HPDE6-E6E7 (cell line): ENCODE measurements around the gene RND2.
"Not testable (repeated sequence)": the region's sequence is repeated elsewhere in the genome, so short reads cannot be mapped to it uniquely, and the experiment has no call there.

Experiments used
- DNase-seq: peaks from one replicate; pipeline ENCODE4 v3.0.0; 2011; ENCODE audit warnings: missing footprints; ENCODE audit errors: extremely low spot score

Gene RND2

DNA sequence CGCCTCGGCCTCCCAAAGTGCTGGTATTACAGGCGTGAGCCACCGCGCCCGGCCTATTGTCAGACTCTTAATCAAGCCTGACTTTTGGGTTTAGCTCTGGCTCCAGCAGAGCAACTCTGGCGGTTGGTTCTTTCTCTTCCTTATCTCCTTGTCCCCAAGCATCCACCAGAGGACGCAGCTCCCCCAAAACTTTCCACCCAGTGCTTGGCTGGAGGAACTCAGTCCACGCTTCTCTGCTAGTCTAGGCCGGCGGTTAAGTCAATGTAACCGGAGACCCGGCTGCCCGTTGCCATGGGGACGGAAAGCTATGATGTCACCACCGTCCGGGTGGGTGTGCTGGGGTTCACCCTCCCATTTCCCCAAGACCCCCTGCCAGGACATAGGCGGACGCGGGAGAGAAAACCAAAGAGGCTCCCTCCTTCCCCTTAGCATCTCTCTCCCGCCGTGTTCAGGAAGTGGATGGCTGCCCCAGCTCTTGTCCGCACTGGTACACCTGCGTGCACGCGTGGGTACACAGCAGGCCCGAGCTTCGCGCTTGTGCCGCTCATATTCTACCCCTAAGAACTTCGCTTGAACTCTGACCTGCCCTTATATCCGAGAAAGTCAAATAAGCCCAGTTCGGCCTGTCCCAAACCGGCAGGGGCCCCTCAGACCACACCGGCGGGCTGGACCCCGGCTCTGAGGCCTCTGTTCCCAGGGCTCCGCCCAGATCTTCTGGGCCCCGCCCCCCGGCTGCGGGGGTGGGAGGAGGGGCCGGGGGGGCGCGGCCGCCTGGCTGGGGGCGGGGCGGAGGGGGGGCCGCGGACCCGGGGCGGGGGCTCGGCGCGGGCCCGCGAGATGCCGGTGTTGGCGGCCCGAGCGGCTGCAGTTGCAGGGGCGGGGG is at the start of gene RND2:
RND2 (plus strand) TSS at position 825 of the 883 bp plus-strand sequence. CDS start 117 bp downstream, outside the sequence.
- DNase-seq, result peak; percentile 83

DNA sequence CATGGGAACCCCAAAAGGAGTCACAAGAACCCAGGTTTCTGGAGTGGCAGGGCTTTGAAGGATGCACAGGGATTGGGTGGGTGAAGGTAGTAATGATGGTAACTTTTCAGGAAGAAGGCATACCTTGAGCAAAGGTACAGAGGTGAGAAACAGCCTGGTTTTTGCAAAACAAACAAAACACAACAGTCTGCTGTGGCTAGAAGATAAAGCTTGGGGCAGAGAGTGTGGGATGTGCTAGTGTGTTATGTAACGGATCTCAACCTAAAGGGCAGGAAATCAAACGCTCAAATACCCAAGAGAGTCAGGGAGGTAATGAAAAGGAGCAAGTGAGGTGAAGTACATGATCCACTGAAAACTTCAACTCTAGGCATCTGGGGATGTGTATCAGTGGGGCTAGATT is 49.8 kb upstream of the RND2 start:
- no peak for DNase-seq

DNA sequence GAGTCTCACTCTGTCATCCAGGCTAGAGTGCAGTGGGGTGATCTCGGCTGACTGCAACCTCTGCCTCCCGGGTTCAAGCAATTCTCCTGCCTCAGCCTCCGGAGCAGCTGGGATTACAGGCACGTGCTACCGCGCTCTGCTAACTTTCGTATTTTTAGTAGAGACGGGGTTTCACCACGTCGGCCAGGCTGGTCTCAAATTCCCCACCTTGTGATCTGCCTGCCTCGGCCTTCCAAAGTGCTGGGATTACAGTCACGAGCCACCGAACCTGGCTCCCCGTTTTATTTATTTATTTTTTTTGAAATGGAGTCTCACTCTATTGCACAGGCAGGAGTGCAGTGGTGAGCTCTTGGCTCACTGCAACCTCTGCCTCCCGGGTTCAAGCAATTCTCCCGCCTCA is 49.3 kb upstream of the RND2 start:
- DNase-seq, result not testable (repeated sequence)

- no peak for DNase-seq
These were observed 45.3 kb upstream of the RND2 start, which contains the start of gene PTGES3L for GRCh38 chr17:42979511-42980273. Gene PTGES3L (minus strand): TSS chr17:42980080. CDS start chr17:42980053, 27 bp downstream.

GRCh38 chr17:42980274-42980765 is 44.7 kb upstream of the RND2 start, which contains the start of gene RUNDC1:
Gene RUNDC1 (plus strand): TSS chr17:42980565. CDS start chr17:42980577, 12 bp downstream.
- peak; percentile 89 for DNase-seq

GRCh38 chr17:42980766-42981397 is 44.1 kb upstream of the RND2 start:
- DNase-seq, result peak; percentile 69

- DNase-seq, result no peak
These were observed 42.8 kb upstream of the RND2 start for GRCh38 chr17:42982266-42982665.

GRCh38 chr17:42985225-42985624 is 39.8 kb upstream of the RND2 start:
- no peak for DNase-seq

GRCh38 chr17:42989141-42989540 is 35.9 kb upstream of the RND2 start:
- no peak for DNase-seq

DNA sequence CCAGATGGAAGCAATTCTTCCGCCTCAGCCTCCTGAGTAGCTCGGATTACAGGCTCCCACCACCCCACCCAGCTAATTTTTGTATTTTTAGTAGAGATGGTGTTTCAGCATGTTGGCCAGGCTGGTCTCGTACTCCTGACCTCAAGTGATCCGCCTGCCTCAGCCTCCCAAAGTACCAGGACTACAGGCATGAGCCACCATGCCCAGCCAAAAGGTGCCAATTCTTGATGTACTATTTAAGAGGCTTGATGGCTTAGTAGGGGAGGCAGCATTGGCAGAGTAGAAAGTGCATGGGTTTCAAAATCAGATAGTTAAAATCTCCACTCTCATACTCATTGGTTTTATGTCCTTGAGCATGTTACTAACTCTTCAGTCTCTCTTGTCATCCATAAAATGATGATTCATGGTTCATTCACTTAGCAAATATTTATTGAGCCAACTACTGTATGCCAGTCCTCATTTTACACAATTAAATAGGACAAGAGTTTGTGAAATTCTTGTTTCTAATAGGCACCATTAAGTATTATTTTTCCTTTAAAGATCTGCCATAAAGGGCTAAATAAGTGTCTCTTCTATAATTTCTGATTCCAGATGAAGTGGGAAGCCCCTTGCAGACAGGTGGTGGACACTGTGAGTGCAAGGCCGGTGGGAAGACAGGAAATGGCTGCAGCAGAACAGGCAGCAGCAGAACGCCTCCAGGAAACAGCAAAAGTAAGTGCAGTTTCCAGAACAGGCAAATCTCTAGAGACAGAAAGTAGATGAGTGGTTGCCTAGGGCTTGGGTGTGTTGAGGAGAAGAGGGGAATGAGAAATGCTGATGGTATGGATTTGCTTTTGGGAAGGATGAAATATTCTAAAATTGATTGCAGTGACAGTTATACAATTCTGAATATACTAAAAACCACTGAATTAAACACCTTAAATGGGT is 35.0 kb upstream of the RND2 start:
- DNase-seq, result peak; percentile 44

GRCh38 chr17:42991471-42991870 is 33.6 kb upstream of the RND2 start:
- DNase-seq, result no peak

DNA sequence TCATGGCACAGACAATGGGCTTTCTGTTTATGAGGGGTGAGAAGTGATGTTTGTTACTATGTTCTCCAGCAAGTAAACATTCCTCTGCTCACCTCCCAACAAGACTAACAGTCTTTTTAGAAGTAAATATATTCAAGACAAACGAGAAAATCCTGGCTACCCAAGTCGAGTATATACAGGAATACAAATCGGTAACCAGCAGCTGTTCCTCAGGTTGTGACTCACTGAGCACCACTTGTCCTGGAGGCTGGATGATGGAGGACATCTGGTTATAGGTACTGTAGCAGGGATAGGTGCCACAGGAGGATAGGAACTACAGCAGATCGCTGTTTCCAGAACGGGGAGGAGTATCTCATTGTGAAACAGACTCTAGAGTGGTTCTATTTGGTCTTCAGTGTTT is 32.2 kb upstream of the RND2 start:
- DNase-seq, result no peak

DNA sequence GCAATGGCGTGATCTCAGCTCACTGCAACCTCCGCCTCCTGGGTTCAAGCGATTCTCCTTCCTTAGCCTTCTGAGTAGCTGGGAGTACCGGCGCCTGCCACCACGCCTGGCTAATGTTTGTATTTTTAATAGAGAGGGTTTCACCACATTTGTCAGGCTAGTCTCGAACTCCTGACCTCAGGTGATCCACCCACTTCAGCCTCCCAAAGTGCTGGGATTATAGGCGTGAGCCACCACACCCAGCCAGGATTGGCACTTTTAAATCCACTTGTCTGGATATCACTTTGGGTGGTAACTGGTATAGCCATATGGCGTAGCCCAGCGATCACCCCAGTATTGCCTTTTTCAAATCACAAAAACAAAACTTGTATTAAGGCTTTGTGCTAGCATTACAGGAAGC is 31.1 kb upstream of the RND2 start:
- DNase-seq, result not testable (repeated sequence)

GRCh38 chr17:42997390-42997983 is 27.5 kb upstream of the RND2 start:
- no peak for DNase-seq

GRCh38 chr17:42997984-42998938 is 26.8 kb upstream of the RND2 start, which contains the start of gene RPL27:
Gene RPL27 (plus strand): TSS chr17:42998419. CDS start chr17:42998751, 332 bp downstream.
- DNase-seq, result peak; percentile 98

GRCh38 chr17:42999003-42999525 is 26.0 kb upstream of the RND2 start:
- DNase-seq, result no peak

GRCh38 chr17:43000894-43001293 is 24.1 kb upstream of the RND2 start:
- not testable (repeated sequence) for DNase-seq

DNA sequence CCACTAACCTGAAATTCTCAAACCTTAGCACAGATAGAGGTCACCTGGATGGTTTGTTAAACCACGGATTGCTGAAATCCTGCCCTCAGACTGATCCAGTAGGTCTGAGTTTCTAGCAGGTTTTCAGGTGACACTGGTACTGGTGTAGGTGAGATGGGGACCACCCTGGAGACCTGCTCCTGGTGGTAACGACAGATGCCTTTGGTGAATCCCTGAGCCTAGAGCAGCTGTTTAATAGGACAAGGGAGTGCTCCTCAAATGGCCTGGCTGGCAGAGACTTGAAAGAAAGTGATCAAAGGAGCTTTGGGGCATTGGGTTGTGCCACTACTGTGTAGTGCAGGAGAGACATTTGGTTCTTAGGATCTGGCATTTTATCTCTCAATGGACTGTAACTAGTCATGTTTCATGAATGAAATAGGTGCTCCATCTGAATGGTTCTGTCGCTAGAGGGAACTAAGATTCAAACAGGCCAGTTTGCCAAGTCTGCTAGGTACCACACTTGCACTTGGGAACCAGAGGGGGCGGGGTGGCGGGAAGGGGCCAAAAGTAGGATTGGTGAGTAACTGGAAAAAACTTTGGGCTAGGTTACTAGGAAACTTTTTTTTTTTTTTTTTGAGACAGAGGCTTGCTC is 21.4 kb upstream of the RND2 start:
- DNase-seq, result no peak
